Right lobe of liver (tissue), 6 donors: ENCODE measurements around the gene STEAP4. TPM values are rescaled to one million over a fixed set of nuclear protein-coding genes. Genes with fewer than 3 reads are reported as not detected.

Experiments
- ATAC-seq, 4 donors: fragments of 200-7000 bp; cut with Tn5 transposase; one replicate each; pipeline ENCODE4 v1.9.1; 2020; ENCODE audit warnings: mild to moderate bottlenecking in 4 of 4, moderate library complexity in 4 of 4
- DNase-seq, 3 donors: peaks; one replicate each; pipeline ENCODE4 v3.0.0-alpha.2; 2020
- H3K27ac ChIP-seq, 3 donors: fragments of 200-600 bp; one replicate each; pipeline ENCODE4 v1.8.0; 2022
- H3K27me3 ChIP-seq, 2 donors: fragments of 200-600 bp; one replicate each; pipeline ENCODE4 v1.8.0; 2022
- H3K36me3 ChIP-seq, 4 donors: fragments of 200-600 bp; sonication (generic) in 1 of 4; one replicate each; pipeline versions ENCODE4 v1.5.1 to v1.8.0; 2017 to 2022; ENCODE audit warnings: control low read depth in 1 of 4
- H3K4me1 ChIP-seq, 4 donors: fragments of 200-600 bp; sonication (generic) in 1 of 4; one replicate each; pipeline versions ENCODE4 v1.5.1 to v1.8.0; 2017 to 2022; ENCODE audit warnings: control low read depth in 1 of 4
- H3K4me3 ChIP-seq, 3 donors: fragments of 200-600 bp; one replicate each; pipeline ENCODE4 v1.8.0; 2022
- H3K9me3 ChIP-seq, 4 donors: fragments of 200-600 bp; sonication (generic) in 1 of 4; one replicate each; pipeline versions ENCODE4 v1.5.1 to v1.8.0; 2017 to 2022; ENCODE audit warnings: control low read depth in 1 of 4
- POLR2A ChIP-seq: fragments of 450-650 bp; IDR thresholded peaks from one replicate; pipeline ENCODE4 v1.6.1; 2017; ENCODE audit warnings: antibody characterized with exemption, mild to moderate bottlenecking
- WGBS: methylation state at CpG from one replicate; pipeline ENCODE4 v1.1.6; 2018; ENCODE audit warnings: low coverage, low lambda C conversion rate; ENCODE audit not compliant: insufficient coverage; ENCODE audit errors: missing lambda C conversion rate; 5-methylcytosine and 5-hydroxymethylcytosine counted together
- intact Hi-C, 2 donors: fragments of 100-400 bp; cut with DNase I; formaldehyde crosslinking; loops; one replicate each; pipeline versions ENCODE4 v1.11.2 to v1.14.1; 2022
- total RNA-seq, 6 experiments: library from RNA; depleted of rRNA in 2 of 6; stranded (reverse); fragments of >200 nt in 2 of 6; fragmentation: NEBNext Ultra II Directional in 3 of 6; extraction: Animal tissue kit (Norgen Biotek cat#: 25700) in 3 of 6; gene quantifications; one replicate each; pipeline versions ENCODE4 v1.1.0 to v1.2.4, GENCODE V29; 2016 to 2023
- TF ChIP-seq, protein P1 (sequence below), 4 donors: fragments of 200-600 bp in 3 of 4; fragments of 450-650 bp in 1 of 4; IDR thresholded peaks; one replicate each; pipeline versions ENCODE4 v1.5.1 to v1.8.0; 2016 to 2022; ENCODE audit warnings: antibody characterized with exemption in 4 of 4, mild to moderate bottlenecking in 2 of 4
- donor health status: DM: no; HTN: yes; CAD: no.
- donor health status: DM: no; HTN: no; CAD: no.
- donor health status: DM: no; HTN: no; CAD: no.
- donor health status: DM: no; HTN: yes; CAD: no.
- donor health status: DM: no; HTN: yes; CAD: no.

Gene STEAP4
- total RNA-seq, 6 experiments from 2014 or later = 16.3 to 158 (median 22.9) TPM

DNA sequence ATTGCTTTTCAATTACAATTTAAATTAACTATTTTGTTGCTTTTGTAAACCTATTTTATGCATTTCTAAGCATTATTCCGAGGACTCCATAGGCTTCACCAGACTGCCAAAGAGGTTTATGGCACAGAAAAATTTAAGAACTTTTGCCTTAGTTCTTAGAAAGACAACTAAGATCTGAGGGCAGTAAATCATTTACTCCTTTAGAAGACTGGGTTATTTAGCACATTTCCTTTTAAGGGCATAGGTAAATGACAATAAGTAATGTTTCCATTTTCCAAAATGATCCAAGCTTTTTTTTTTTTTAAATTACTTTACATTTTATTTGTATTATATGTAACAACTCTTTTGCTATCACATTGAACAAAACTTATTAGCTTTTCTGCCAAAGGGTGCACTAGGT, 15.0 kb upstream of the STEAP4 start:
- no peaks in the 10 kb centered on the region for H3K36me3 ChIP-seq
- H3K9me3 ChIP-seq = no peaks in the 10 kb centered on the region
- ATAC-seq (no peak), DNase-seq (no peak)
- H3K27ac ChIP-seq = no peak overlapping the region
- no peaks in the 10 kb centered on the region for H3K27me3 ChIP-seq
- intact Hi-C loops = no loop called here
- H3K4me1 ChIP-seq = no peaks in the 10 kb centered on the region
- H3K4me3 ChIP-seq = no peak overlapping the region
- WGBS = 77% methylated on average over 1 of the region's 1 CpG
- TF ChIP-seq POLR2A = no peak
- TF ChIP-seq, protein P1, sequence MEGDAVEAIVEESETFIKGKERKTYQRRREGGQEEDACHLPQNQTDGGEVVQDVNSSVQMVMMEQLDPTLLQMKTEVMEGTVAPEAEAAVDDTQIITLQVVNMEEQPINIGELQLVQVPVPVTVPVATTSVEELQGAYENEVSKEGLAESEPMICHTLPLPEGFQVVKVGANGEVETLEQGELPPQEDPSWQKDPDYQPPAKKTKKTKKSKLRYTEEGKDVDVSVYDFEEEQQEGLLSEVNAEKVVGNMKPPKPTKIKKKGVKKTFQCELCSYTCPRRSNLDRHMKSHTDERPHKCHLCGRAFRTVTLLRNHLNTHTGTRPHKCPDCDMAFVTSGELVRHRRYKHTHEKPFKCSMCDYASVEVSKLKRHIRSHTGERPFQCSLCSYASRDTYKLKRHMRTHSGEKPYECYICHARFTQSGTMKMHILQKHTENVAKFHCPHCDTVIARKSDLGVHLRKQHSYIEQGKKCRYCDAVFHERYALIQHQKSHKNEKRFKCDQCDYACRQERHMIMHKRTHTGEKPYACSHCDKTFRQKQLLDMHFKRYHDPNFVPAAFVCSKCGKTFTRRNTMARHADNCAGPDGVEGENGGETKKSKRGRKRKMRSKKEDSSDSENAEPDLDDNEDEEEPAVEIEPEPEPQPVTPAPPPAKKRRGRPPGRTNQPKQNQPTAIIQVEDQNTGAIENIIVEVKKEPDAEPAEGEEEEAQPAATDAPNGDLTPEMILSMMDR (IDR thresholded peaks at IDR 0.05) = no peak

- no peak overlapping the region for H3K27ac ChIP-seq
- H3K27me3 ChIP-seq = no peaks in the 10 kb centered on the region
- ATAC-seq = no peak
- H3K9me3 ChIP-seq = no peaks in the 10 kb centered on the region
- TF ChIP-seq POLR2A = no peak
- TF ChIP-seq, protein P1 (IDR thresholded peaks at IDR 0.05) = no peak
- intact Hi-C loops = no loop called here
- WGBS = 58% methylated on average over 2 of the region's 2 CpGs
- no peaks in the 10 kb centered on the region for H3K4me1 ChIP-seq
- no peaks in the 10 kb centered on the region for H3K36me3 ChIP-seq
- no peak overlapping the region for H3K4me3 ChIP-seq
- DNase-seq = no peak
These were observed 11.5 kb upstream of the STEAP4 start for GRCh38 chr7:88318196-88318595.

DNA sequence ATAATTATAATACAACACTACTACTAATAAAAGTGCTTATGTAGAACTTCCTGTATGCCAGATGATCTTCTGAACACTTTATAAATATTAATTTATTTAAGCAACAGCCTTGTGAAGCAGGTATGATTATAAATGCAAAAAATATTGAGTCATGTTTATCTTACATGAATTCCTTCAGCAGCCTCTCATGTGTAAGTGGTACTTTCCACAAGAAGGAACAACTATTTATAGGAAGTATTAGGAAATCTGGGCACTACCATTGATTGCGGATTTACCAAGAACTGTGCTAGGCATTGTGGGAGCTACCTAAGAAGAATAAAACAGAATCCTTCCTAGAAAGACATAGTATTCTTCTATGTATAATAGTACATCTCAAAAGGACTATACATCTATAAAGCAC, 10.7 kb upstream of the STEAP4 start:
- no peaks in the 10 kb centered on the region for H3K27me3 ChIP-seq
- ATAC-seq (no peak), DNase-seq (no peak)
- 80% methylated on average over 1 of the region's 1 CpG for WGBS
- intact Hi-C loops = no loop called here
- no peak overlapping the region for H3K4me3 ChIP-seq
- H3K36me3 ChIP-seq = no peaks in the 10 kb centered on the region
- H3K9me3 ChIP-seq = no peaks in the 10 kb centered on the region
- TF ChIP-seq, protein P1 (IDR thresholded peaks at IDR 0.05) = no peak
- TF ChIP-seq POLR2A = no peak
- H3K27ac ChIP-seq = no peak overlapping the region
- peaks cover 0 to under 1% (median 0%) of the 10 kb centered on the region in 4 donors for H3K4me1 ChIP-seq

GRCh38 chr7:88316456-88316855, 9.8 kb upstream of the STEAP4 start:
- Histone ChIP-seq H3K27ac (no peak overlapping the region), H3K4me3 (no peak overlapping the region), H3K27me3 (no peaks in the 10 kb centered on the region), H3K9me3 (no peaks in the 10 kb centered on the region), H3K36me3 (no peaks in the 10 kb centered on the region), H3K4me1 (peaks cover 0 to 9% (median 2%) of the 10 kb centered on the region in 4 donors)
- TF ChIP-seq, protein P1 (IDR thresholded peaks at IDR 0.05) = no peak
- TF ChIP-seq POLR2A = no peak
- ATAC-seq (no peak), DNase-seq (no peak)
- WGBS = 100% methylated on average over 1 of the region's 1 CpG
- intact Hi-C loops = no loop called here

DNA sequence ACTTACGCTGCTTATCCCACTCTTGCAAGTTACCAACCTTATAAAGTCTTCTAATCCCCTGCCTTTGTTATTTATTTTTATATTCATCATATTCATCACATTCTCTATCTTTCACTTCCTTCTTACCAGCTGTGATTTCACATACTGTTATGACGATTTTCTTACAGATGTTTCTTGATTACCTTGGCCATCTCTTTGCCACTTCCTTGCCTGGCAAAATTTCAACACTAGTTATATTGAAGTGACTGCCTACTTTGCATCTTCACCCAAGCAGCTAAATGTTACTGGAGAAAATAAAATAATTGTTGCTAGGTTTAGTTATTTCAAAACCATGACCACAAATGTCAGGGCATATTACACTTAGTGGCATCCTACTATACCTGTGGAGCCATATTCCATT, 8.8 kb upstream of the STEAP4 start:
- H3K4me3 ChIP-seq = no peak overlapping the region
- intact Hi-C loops = no loop called here
- H3K27me3 ChIP-seq = no peaks in the 10 kb centered on the region
- DNase-seq = no peak
- TF ChIP-seq POLR2A = no peak
- TF ChIP-seq, protein P1 (IDR thresholded peaks at IDR 0.05) = no peak
- 70% methylated on average over 2 of the region's 2 CpGs for WGBS
- no peaks in the 10 kb centered on the region for H3K36me3 ChIP-seq
- H3K4me1 ChIP-seq = peaks cover 0 to 14% (median 5%) of the 10 kb centered on the region in 4 donors
- no peaks in the 10 kb centered on the region for H3K9me3 ChIP-seq
- no peak overlapping the region for H3K27ac ChIP-seq
- no peak for ATAC-seq
